Activated naive CD8-positive, alpha-beta T cell treated with anti-CD3 and anti-CD28 coated beads, Interleukin-2, amount 50 U/mL, for 16 hours (primary cell): Measurements from ENCODE around the gene TMEM60.
"Not testable (repeated sequence)": the region's sequence is repeated elsewhere in the genome, so short reads cannot be mapped to it uniquely, and the experiment has no call there.

Experiments
- DNase-seq: peaks from one replicate; pipeline ENCODE4 v3.0.0-alpha.2; 2020; ENCODE audit warnings: low read depth, low spot score

The TMEM60 gene, protein sequence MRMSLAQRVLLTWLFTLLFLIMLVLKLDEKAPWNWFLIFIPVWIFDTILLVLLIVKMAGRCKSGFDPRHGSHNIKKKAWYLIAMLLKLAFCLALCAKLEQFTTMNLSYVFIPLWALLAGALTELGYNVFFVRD

DNA sequence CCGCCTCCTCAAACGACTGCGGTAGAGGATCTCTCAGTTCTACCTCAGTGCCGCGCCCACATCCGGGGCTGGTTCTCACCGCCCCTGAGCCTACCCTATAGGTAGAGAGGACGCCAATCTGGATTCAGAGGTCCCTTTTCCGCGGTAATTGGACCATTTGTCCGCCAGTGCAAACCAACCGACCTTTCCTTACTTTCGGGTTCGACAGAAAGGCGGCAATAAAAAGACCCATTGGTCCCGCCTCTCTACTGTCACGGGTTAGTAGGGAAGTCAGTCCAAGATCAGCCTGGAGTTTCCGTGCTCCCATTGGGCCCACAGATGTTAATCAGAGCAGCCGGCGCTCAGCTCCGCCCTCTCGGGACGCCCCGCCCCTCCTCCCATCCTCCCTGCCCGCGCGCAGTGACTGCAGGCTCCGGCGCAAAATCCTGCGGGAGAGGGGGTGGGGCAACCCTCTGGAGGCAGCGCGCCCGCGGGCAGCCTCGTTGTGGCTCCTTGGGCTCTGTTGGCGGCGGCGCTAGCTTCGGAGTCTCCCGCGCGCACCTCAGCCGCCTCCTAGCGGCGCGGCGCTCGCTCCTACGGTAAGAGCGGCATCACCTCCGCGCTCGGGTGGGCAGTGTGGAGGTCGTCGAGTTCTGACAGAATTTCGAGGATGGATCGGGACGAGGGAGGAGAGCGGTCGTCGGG is at the start of gene TMEM60, which contains the start of gene PHTF2:
Gene TMEM60 (minus strand): TSS at position 41 of the 684 bp plus-strand sequence. CDS start 4,061 bp downstream, outside the sequence.
Gene PHTF2 (plus strand): TSS at position 380 of the 684 bp plus-strand sequence.
- peak; percentile 82 for DNase-seq

DNA sequence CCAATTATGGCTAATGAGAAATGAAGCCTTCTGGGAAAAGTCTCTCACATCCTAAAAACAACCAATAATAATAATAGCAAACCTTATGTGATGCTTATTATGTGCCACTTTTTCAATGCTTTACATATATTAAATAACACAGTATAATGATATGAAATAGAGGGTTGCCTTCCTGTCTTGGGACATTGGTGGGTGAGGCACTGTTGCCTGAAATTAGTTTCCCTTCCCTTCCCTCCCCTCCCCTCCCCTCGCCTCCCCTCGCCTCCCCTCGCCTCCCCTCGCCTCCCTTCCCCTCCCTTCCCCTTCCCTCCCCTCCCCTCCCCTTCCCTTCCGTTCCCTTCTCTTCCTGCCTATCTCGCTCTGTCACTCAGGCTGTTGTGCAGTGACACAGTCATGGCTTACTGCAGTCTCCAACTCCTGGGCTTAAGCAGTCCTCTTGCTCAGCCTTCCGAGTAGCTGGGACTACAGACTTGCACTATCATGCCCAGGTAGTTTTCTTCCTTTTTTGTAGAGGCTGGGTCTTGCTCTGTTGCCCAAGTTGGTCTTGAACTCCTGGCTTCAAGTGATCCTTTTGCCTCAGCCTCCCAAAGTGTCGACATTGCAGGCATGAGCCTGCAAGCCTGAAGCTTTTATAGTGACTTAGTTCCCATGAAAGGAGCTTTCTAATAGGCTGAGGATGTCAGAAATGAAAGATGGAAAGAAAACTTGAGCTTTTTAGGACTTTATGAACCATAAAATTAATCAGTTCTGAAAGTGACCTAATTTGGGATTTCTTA is 48.3 kb upstream of the TMEM60 start:
- DNase-seq: no peak

DNA sequence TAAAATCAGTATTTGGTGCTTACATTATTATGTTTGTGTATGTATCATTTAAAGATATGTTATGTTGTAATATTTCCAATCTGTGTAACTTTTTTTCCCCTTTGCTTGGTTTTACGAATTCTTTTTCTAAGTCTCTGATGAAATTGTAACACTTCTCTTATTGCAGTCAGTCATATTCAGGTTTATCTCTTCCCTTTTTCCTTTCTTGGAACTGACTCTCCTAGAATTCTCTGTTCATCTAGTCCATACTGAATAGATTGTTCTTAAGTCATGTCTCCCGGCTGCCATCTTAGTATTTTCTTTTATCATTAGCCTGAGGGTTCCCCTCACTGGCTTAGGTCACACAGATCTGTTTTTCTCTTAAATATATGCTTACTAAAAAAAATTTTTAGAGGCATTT is 45.0 kb upstream of the TMEM60 start:
- DNase-seq: no peak

DNA sequence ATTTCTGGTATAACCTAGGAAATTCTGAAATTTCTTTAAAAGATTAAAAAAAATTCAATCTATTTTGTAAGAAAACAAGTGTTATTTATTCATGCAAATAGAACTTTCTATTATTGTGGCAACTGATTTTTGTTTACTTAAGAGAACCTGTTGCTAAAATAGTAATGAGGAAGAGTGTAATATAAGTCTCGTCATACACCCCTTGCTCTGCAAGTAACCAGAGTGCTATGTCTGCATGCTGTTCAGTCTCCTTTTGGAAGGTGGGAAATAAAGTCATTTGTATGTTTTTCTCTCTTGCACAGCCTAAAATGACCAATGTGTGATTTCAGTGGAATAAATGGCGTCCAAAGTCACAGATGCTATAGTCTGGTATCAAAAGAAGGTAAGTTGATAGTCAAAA is 41.7 kb upstream of the TMEM60 start:
- no peak for DNase-seq

DNA sequence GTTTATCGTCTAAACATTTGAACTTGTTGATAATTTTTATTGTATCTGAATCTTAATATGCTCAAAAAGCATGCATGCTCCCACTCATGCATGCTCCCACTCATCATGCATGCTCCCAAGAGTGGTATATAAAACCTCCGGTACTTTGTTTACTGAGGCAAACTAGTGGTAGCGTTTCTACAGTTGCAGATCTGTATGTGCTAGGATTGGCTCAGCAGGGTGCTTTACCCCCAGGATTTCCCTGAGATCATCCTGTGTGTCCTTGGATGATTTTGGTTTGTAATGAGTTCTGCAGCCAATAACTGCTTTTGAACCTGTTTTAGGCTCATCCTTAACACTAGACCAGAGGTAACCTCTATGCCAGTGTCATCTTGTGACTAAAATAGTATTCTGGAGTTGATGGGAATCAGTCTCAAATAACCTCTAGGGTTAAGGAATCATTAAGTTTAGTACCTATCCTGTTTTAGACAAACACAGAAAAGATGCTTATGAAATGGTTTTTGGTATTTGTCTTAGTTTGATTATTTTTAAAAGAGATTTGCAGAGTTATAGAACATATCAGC is 40.8 kb upstream of the TMEM60 start:
- DNase-seq: no peak

DNA sequence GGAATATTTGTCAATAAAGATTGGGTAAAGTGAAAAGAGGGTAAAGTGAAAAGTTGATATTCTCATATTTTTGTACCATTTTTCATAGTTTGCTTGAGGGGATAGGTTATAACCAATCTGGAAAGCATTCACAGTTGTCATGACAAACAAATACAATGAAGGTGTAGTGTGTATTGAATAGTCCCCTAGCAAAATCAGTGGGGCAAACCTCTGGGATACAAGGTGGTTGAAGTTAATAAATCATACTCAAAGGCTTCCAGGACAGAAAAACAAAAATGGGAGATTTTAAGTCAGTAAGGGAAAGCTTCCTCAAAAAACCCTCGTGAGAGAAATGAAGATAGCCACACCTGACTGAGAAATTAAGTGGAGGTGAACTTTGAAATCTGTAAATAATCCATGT is 39.7 kb upstream of the TMEM60 start:
- DNase-seq: no peak

DNA sequence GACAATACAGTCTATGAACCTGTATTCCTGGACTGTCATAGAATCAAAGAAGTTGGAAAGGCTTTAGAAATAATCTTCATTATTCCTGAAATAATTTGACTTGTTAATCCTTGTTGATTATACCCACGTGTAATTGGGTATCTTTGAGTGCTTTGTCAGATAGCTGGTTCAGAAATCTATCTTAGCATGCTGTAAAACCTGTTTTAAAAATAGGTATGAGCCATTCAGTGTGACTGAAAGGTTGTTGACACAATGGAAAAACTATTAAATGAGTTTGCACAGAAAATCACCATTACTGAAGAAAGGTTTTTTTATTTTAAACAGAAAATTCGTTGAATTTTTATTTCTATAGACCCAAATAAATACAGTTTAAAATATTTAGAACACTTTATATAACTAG is 39.0 kb upstream of the TMEM60 start:
- DNase-seq: no peak

DNA sequence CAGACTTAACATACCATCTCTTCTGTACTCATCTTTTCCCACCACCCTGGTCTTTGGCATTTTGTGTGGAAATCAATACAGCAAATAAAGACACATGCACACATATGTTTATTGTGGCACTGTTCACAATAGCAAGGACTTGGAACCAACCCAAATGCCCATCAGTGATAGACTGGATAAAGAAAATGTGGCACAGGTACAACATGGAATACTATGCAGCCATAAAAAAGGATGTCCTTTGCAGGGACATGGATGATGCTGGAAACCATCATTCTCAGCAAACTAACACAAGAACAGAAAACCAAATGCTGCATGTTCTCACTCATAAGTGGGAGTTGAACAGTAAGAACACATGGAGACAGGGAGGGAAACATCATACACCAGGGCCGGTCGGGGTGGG is 38.2 kb upstream of the TMEM60 start:
- not testable (repeated sequence) for DNase-seq

DNA sequence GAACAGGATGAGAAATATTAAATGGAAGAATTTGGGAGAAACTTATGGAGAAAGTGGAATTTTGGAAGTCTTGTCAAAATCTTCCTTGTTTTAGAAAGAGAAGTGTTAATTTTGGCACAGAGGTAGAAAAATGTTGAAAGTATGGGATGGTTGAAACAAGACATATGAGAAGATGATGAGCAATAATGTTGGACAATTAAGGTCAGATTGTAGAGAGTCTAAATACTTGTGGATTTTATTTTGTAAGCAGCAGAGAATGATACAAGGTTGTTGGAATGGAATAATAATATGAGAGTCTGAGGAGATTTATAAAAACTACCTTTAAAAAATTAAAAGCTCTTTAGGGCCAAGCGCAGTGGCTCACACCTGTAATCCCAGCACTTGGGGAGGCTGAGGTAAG is 34.9 kb upstream of the TMEM60 start:
- DNase-seq: no peak

DNA sequence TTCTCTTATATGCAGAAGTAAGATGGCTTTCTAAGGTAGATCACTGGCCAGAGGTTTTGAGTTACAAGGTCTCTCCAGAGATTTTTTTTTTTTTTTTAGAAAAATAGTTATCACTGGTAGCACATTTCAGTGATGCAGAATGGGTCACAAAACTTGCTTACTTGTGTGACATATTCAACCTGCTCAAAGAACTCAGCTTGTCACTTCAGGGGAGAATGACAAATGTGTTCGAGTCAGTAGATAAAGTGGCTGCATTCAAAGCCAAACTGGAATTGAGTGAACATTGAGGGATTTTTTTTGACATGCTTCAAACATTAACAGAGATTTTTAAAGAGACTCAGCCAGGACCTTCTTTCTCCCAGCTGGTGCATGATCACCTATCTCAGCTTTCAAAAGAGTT is 33.7 kb upstream of the TMEM60 start:
- DNase-seq: no peak

DNA sequence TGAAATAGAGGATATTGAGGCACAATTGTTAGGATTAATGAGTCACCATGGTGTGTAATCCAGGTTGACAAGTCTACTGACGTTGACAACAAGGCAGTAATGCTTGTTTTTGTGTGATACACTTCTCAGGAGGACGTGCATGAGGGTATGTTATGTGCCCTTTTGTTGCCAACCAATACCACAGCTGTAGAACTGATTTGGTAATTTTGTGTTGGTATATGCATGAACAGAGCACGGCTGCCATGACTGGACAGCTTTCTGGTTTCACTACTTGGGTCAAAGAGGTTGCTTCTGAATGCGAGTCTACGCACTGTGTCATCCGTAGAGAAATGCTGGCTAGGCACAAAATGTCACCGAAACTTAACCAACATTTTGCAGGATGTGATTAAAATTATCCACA is 33.2 kb upstream of the TMEM60 start:
- no peak for DNase-seq

DNA sequence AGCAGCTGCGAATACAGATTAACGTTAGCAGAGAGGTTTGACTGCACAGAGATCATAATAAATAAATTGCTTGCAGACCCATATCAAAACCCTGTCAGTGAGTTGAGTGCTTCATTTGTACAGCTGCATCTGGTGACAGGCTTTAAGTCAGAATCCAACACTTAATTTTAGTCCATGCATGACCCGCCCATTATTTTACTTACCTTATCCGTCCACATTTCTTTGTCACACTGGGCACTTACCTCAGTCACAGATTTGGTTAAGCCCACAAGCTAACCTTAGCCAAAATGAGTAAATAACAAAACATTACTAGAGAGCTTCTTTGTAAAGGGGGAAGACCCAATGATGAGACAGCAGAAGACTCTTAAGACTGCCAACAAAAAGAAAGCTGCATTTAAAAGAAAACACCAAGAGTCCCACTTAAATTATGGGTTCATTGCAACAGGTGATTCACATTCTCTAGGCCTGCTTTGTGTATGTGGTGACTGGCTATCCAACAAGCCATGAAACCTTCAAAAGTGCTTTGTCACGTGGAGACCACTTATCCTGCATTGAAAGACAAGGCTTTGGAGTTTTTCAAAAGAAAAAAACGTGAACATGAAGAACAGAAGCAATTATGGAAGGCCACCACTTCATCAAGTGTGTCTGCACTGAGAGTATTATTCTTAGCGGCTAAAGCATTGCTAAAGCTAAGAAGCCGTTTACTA is 32.6 kb upstream of the TMEM60 start:
- DNase-seq: no peak

DNA sequence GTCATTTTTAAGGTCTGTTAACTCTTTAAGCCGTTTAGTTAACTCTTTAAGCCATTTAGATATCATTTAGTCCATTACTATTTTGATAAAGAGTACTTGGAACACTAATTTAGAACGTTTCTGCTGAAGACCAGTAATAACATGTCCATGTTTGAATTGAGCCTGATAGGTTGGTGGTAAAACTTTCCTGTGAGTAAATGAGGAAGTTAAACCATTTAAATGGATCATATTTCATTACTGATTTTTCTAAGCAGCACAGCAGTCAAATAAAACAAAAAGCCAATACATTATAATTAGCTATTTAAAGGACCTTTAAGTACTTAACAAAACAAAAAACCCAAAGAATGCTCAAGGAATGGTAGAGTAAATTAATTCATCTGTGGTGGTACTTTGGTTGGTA is 29.8 kb upstream of the TMEM60 start:
- no peak for DNase-seq

DNA sequence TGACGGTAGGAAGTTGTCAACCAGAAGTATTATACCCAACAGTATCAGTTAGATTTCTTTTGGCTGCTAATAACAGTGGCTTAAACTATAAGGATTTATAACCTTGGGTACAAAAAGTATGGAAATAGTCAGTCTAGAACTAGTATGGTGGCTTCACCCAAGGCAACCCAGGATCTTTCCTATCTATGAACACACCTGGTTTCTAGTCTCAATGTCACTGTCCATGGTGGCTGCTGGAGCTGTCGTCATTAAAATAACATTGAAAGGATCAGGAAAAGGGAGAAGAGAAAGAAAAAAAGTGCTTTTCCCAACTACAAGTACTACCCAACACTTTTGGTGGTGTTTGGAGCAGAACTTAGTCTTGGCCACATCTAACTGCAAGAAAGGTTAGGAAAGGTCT is 28.1 kb upstream of the TMEM60 start:
- DNase-seq: no peak

DNA sequence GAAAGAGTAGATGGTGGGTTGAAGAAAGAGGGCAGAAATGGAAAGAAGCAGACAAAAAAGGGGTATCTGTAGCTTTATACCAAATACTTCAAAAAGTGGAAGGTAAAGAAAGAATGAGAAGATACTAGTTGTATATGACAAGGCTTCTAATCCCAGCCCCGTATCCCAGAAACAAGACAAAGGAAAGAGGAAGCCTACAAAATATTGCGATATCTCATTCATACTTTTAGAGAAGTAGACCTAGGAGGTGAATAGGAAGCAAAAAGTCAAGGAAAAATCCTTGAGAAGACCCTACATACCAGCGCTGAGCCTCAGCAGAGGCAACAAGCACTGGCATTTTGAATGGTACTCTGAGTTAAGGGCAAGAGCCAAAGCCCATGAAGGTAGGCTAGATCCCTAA is 26.9 kb upstream of the TMEM60 start:
- DNase-seq: no peak

DNA sequence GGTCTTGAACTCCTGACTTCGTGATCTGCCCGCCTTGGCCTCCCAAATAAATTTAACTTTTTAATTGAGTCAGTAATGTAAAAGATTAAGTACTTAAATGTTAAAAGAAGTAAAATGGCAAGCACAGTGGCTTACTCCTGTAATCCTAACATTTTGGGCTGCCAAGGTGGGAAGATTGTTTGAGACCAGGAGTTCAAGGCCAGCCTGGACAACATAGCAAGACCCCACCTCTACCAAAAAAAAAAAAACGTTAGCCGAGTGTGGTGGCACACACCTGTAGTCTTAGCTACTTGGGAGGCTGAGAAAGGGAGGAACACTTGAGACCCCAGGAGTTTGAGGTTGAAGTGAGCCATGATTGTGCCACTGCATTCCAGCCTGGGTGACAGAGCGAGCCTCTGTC is 26.4 kb upstream of the TMEM60 start:
- DNase-seq: no peak

DNA sequence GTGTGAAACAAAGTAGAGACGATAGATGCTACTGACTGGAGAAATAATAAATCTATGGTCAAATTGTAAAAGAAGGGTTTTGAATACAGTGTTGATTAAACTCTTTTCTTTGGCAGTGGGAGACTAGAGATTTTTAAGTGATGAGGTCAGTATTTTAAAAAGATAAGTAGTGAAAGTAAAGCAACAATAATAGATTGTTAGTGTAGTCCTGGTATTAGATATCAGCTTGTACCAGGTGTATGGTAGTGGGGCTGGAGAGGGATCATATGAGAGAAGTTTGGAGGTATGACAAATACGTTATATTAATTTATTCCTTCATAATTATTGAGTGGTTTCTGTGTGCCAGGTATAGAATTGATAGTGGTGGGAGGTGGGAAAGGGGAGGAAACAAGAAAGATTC is 25.6 kb upstream of the TMEM60 start:
- no peak for DNase-seq

DNA sequence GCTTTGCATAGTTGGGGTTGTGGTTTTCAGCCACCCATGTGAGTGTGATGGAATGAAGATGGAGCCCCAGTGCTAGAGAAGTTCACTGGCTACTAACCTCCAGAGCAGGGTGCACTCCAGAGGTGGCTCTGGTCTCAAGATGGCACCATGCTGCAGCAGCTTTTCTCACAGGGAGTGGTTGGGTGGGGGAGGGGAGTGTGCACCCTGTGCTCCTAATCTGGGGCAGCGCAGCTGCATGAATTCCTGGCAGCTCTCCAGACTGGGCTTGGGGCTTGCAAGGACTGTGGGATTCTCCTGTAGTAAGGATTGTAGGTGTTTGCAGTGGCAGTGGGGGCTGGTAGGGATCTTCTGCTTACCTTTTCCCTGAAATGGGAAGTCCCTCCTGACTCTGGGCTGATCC is 24.0 kb upstream of the TMEM60 start:
- DNase-seq: no peak

DNA sequence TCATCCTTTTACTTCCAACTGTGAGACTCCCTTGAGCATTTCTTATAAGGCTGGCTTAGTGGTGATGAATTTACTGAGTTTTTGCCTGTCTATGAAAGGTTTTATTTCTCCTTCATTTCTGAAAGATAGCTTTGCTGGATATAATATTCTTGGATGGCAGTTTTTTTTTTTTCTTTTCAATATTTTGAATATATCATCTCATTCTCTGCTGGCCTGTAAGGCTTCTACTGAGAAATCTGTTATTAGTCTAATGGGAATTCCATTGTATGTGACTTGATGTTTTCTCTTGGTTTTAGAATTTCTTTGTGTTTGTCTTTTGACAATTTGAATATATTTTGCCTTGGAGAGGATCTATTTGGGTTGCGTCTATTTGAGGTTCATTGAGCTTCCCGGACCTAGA is 22.7 kb upstream of the TMEM60 start:
- no peak for DNase-seq

DNA sequence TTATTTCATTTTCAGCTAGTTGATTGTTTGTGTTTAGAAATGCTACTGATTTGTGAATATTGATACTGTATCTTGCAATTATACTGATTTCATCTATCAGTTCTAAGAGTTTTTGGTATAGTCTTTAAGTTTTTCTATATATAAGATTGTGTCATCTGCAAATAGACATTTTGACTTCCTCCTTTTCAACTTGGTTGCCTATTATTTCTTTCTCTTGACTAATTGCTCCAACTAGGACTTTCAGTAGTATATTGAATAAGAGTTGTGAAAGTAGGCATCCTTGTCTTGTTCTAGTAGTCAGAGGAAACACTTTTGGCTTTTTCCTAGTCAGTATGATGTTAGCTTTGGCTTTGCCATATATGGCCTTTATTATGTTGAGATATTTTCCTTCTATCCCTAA is 20.8 kb upstream of the TMEM60 start:
- DNase-seq: no peak

DNA sequence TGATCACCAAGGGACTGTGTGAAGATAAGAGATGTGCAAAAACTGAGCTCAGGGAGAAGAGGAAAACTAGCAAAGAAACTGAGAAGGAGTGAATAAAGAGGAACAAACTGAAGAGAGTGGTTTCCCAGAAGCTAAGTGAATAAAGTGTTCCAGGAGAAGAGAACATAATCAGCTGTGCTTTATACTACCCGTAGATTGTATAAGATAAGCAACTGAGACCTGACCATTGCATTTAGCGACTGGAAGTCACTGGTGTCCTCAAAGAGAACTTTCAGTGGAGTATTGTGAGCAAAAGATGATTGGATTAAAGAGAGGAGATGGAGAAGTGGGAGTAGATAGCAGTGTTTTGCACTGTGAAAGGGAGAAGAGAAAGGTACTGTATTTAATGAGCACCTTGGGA is 14.9 kb upstream of the TMEM60 start:
- DNase-seq: no peak

DNA sequence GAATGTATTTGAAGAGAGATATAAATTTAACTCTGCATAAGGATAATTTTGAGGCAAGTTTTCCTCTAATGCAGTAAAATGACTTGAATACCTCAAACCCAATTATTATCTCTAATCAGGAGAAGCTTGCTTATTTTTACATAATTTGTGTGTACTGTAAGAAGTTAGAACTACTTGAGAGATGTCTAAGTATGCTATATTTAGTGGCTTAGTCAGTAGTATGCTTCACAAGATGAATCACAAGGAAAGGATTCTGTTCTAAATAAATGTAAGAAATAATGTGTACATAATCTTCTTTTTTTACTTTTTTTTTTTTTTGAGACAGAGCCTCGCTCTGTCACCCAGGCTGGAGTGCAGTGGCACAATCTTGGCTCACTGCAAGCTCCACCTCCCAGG is 14.1 kb upstream of the TMEM60 start:
- no peak for DNase-seq
